HFFc6 (cell line): ENCODE data around the gene ANKEF1. TPM values are rescaled to one million over a fixed set of nuclear protein-coding genes. Genes with fewer than 3 reads are reported as not detected.
"Not testable (repeated sequence)": the region's sequence is repeated elsewhere in the genome, so short reads cannot be mapped to it uniquely, and the experiment has no call there.

ENCODE experiments used
- DNase-seq: peaks from one replicate; pipeline ENCODE4 v3.0.0-alpha.2; 2018
- H3K27ac Mint-ChIP-seq: 2 replicates; pipeline ENCODE4 v1.8.0; 2020; ENCODE audit warnings: mild to moderate bottlenecking, mixed read lengths
- H3K27me3 Mint-ChIP-seq: 2 replicates; pipeline ENCODE4 v1.8.0; 2021; ENCODE audit warnings: mild to moderate bottlenecking, moderate library complexity, mixed read lengths; ENCODE audit not compliant: insufficient read depth
- H3K36me3 Mint-ChIP-seq: 2 replicates; pipeline ENCODE4 v1.8.0; 2021; ENCODE audit warnings: low read depth, mixed read lengths
- H3K4me1 Mint-ChIP-seq: 2 replicates; pipeline ENCODE4 v1.8.0; 2020; ENCODE audit warnings: low read depth, mixed read lengths
- H3K4me3 Mint-ChIP-seq: 2 replicates; pipeline ENCODE4 v1.8.0; 2020; ENCODE audit warnings: mild to moderate bottlenecking, moderate library complexity, mixed read lengths
- H3K9me3 Mint-ChIP-seq: 2 replicates; pipeline ENCODE4 v1.8.0; 2020; ENCODE audit warnings: mild to moderate bottlenecking, mixed read lengths
- CTCF ChIP-seq: fragments of 200-600 bp; sonication (generic); IDR thresholded peaks from 2 replicates; pipeline ENCODE4 v1.5.0; 2021; ENCODE audit warnings: antibody characterized with exemption, mild to moderate bottlenecking
- total RNA-seq, 6 experiments: library from RNA; stranded (reverse); fragmentation: NEBNext Ultra II Directional; extraction: Animal tissue kit (Norgen Biotek cat#: 25700); gene quantifications; 2 replicates in 1 of 6; 3 replicates in 5 of 6; pipeline ENCODE4 v1.2.3, GENCODE V29; 2021

ANKEF1 gene
- total RNA-seq, 6 experiments from 2014 or later, result not detected

- H3K36me3 Mint-ChIP-seq, result no peaks in the 10 kb centered on the region
- DNase-seq, result no peak
- peaks cover 4% of the 10 kb centered on the region; the same call in 1 of the 2 replicates for H3K27me3 Mint-ChIP-seq
- H3K4me1 Mint-ChIP-seq, result no peaks in the 10 kb centered on the region
- peaks cover 11% of the 10 kb centered on the region; the same call in 1 of the 2 replicates for H3K9me3 Mint-ChIP-seq
- no peak for TF ChIP-seq CTCF
- H3K4me3 Mint-ChIP-seq, result no peak overlapping the region
- H3K27ac Mint-ChIP-seq, result no peak overlapping the region
Observed at GRCh38 chr20:10033905-10034650, 709 bp upstream of the ANKEF1 start.

GRCh38 chr20:10036321-10036720 lies 1.5 kb downstream of the ANKEF1 start:
- H3K36me3 Mint-ChIP-seq, H3K4me3 Mint-ChIP-seq, H3K27me3 Mint-ChIP-seq, DNase-seq, H3K9me3 Mint-ChIP-seq, H3K27ac Mint-ChIP-seq: not testable (repeated sequence)
- H3K4me1 Mint-ChIP-seq, result 0 out of 2 replicates have a peak, but pooled peaks cover 10% of the 10 kb centered on the region

- Mint-ChIP-seq H3K4me3 (no peak overlapping the region), H3K36me3 (no peaks in the 10 kb centered on the region), H3K27ac (no peak overlapping the region), H3K4me1 (0 out of 2 replicates have a peak, but pooled peaks cover 10% of the 10 kb centered on the region), H3K27me3 (peaks cover 2% of the 10 kb centered on the region; the same call in 1 of the 2 replicates), H3K9me3 (no peaks in the 10 kb centered on the region; the same call in 1 of the 2 replicates)
- DNase-seq, result peak; percentile 17
- TF ChIP-seq CTCF, result no peak
Observed at GRCh38 chr20:10040070-10040975, 5.5 kb downstream of the ANKEF1 start.

- no peaks in the 10 kb centered on the region for H3K9me3 Mint-ChIP-seq
- 0 out of 2 replicates have a peak, but pooled peaks cover 10% of the 10 kb centered on the region for H3K4me1 Mint-ChIP-seq
- no peak for TF ChIP-seq CTCF
- H3K27ac Mint-ChIP-seq, result no peak overlapping the region
- H3K4me3 Mint-ChIP-seq, result no peak overlapping the region
- no peak for DNase-seq
- no peaks in the 10 kb centered on the region for H3K36me3 Mint-ChIP-seq
- no peaks in the 10 kb centered on the region for H3K27me3 Mint-ChIP-seq
Observed at GRCh38 chr20:10042086-10042485, 7.3 kb downstream of the ANKEF1 start.

GRCh38 chr20:10047427-10047826 lies 12.6 kb downstream of the ANKEF1 start:
- no peaks in the 10 kb centered on the region for H3K9me3 Mint-ChIP-seq
- no peak overlapping the region for H3K27ac Mint-ChIP-seq
- no peak overlapping the region for H3K4me3 Mint-ChIP-seq
- no peak for DNase-seq
- no peaks in the 10 kb centered on the region for H3K4me1 Mint-ChIP-seq
- peaks cover 4% of the 10 kb centered on the region; the same call in 1 of the 2 replicates for H3K27me3 Mint-ChIP-seq
- TF ChIP-seq CTCF, result no peak
- no peaks in the 10 kb centered on the region for H3K36me3 Mint-ChIP-seq

GRCh38 chr20:10051185-10051584 lies 16.4 kb downstream of the ANKEF1 start:
- DNase-seq, result no peak
- no peak overlapping the region for H3K27ac Mint-ChIP-seq
- TF ChIP-seq CTCF, result no peak
- no peaks in the 10 kb centered on the region for H3K4me1 Mint-ChIP-seq
- no peaks in the 10 kb centered on the region for H3K36me3 Mint-ChIP-seq
- no peaks in the 10 kb centered on the region for H3K9me3 Mint-ChIP-seq
- no peak overlapping the region for H3K4me3 Mint-ChIP-seq
- H3K27me3 Mint-ChIP-seq, result peaks cover 4% of the 10 kb centered on the region; the same call in 1 of the 2 replicates
